Subcutaneous adipose tissue (tissue), 4 donors: ENCODE measurements around the gene CYP3A5. TPM values are rescaled to one million over a fixed set of nuclear protein-coding genes. Genes with fewer than 3 reads are reported as not detected.

Source experiments
- total RNA-seq, 4 donors: library from RNA; depleted of rRNA; stranded (reverse); fragments of >200 nt; gene quantifications; one replicate each; pipeline ENCODE4 v1.1.0, GENCODE V29; 2016
- TF ChIP-seq, protein P1 (sequence below): fragments of 450-650 bp; IDR thresholded peaks from one replicate; pipeline ENCODE4 v1.5.1; 2016; ENCODE audit warnings: low read depth, mild to moderate bottlenecking, control low read depth, antibody characterized with exemption, moderate library complexity

CYP3A5 gene
- total RNA-seq, 4 donors from 2014 or later, result 0.88 to 191 (median 58.1) TPM

DNA sequence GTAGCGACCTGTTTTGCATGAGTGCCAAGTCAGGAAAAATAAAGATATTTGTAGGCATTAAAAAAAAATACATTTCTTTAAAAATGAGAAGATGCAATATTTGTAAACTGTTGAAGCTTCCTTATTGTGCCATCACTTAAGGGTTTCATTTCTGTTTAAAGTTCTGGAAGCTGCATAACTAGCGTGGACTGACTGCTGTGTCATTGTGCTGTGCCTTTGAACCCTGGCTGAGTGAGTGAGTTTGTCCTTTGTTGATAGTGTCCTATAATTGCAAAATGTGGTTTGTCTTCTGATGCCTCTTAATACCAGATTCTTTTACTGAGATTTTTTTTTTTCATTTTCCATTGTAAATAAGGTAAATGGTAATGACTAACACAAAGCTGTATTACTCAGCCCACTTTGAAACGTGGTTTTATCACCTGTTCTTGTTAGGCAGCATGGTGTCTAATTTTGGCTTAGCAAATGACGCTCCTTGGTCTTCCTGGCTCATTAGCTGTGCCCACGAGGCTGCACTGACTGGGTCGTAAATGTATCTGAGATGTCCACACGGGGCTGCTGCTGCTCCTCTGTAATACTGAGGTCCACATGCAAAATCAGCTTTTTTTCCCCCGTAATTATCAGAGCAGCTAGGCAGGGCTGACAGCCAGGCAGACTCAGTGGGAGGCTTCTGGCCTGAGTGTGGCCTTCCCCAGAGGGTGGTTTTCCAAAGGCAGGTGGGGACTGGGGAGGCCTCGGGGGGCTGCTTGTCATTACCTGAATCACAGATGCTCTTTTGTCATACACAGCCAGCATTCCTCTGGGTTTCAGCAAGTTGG lies 48.3 kb downstream of the CYP3A5 start:
- TF ChIP-seq, protein P1, sequence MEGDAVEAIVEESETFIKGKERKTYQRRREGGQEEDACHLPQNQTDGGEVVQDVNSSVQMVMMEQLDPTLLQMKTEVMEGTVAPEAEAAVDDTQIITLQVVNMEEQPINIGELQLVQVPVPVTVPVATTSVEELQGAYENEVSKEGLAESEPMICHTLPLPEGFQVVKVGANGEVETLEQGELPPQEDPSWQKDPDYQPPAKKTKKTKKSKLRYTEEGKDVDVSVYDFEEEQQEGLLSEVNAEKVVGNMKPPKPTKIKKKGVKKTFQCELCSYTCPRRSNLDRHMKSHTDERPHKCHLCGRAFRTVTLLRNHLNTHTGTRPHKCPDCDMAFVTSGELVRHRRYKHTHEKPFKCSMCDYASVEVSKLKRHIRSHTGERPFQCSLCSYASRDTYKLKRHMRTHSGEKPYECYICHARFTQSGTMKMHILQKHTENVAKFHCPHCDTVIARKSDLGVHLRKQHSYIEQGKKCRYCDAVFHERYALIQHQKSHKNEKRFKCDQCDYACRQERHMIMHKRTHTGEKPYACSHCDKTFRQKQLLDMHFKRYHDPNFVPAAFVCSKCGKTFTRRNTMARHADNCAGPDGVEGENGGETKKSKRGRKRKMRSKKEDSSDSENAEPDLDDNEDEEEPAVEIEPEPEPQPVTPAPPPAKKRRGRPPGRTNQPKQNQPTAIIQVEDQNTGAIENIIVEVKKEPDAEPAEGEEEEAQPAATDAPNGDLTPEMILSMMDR, result no peak

DNA sequence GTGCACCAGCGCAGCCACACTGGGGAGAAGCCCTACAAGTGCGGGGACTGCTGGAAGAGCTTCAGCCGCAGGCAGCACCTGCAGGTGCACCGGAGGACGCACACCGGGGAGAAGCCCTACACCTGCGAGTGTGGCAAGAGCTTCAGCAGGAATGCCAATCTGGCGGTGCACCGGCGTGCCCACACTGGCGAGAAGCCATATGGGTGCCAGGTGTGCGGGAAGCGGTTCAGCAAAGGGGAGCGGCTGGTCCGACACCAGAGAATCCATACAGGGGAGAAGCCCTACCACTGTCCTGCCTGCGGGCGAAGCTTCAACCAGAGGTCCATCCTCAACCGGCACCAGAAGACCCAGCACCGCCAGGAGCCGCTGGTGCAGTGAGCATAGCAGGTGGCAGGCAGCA lies 50.2 kb downstream of the CYP3A5 start:
- TF ChIP-seq, protein P1, result no peak

DNA sequence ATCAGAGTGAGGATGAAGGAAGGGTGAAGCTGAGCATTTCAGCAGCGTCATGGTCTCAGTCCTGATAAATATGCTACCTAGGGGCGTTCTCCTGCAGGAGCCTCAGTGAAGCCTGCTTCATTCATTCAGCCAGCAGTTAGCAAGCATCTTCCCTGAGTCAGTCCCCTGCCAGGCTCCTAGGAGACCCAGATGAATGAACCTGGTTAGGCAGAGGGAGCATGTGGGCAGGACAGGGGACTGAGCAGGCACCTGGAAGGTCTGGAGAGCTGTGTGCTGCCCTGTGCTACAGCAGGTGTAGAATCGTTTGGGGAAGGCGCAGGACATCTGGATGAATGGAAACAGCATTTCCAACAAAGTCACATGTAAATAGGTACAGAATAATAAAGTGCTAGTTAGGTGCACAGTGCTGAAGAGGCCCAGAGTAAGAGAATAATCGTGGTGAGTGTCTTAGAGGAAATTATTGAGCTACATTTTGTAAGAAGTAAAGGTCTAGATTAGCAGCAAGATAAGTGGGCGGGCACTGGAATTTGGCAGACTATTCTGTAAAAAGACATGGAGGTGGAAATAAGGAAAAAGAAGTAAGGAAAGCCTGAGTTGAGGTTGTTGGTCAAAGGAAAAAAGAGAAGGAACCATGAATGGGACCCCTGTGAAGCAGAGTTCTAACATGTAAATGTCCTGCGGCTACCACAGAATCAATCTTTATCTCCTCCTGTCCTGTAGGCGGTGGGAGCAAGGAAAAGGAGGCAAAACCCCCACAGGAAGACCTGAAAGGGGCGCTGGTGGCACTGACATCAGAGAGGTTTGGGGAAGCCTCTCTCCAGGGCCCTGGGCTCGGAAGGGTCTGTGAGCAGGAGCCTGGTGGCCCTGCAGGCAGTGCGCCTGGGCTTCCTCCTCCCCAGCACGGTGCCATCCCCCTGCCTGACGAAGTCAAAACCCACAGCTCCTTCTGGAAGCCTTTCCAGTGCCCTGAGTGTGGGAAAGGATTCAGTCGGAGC lies 51.0 kb downstream of the CYP3A5 start:
- TF ChIP-seq, protein P1, result no peak

DNA sequence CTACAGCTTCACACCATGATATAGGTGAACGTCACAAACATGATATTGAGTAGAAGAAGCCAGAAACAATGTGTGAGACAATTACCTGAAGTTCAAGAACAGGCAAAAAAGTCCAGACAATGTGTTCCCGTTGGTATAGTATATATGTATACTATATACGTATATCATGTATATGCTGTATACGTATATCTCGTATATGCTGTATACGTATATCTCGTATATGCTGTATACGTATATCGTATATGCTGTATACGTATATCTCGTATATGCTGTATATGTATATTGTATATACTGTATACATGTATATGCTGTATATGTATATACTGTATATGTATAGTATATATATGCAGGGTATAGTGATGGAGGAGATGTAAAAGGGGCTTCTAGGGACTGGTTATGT lies 52.3 kb downstream of the CYP3A5 start:
- TF ChIP-seq, protein P1, result no peak

DNA sequence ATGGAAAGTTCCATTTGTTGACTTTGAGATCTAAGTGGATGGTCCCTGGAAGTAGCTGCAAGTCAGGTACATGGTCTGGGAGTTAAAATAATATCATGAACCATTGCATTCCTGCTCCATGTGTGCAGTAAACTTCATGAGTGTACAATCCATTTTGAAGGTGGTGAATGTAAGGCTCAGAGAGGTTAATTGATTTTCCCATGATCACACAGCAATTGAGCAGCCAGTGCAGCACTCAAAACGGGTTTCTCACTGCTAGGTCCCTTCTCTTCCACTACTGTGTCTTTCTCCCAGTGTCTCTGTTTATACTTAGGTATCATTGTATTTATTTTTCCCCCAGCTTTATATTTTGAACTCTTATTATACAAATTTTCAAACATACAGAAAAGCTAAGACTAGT lies 53.1 kb downstream of the CYP3A5 start:
- TF ChIP-seq, protein P1, result no peak

DNA sequence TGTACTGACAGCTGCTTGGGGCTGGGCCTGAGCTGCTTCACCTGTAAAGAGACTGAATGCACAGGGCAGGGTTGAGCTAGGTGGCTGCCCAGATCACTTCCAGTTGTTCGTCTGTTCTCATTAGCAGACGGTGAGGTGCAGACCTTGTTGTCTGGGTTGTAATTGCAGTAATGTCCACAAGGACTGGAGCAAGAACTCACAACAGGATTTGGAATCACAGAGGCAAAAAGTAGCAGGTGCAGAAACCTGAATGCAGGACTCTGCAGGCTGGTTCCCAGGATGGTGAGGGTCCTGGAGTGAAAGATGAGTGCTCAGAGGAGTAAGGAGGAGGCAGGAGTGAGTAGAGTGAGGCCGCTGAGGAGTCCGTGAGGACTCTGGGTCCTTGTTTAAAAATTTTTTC lies 53.8 kb downstream of the CYP3A5 start:
- TF ChIP-seq, protein P1, result no peak

DNA sequence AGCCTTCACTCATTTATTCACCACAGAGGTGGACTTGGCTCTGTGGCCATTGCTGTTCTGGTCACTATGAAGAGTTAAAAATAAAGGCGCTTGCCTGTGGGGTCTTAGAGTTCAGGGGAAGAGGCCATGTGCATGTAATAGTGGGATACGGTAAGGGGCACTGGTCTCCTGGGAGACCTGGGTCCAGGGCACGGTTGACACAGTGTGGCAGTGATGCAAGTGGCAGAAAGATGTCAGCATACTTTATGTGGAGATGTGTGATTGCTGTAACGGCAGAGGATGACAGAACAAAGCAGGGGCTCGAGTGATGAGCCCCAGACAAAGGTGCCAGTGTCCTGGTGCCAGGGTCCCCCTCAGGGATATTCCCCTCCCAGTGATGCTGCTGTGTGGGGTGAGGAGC lies 54.5 kb downstream of the CYP3A5 start:
- TF ChIP-seq, protein P1, result no peak
